Ovary (tissue), 3 donors: Measurements from ENCODE around the gene CYSRT1.

Experiments
- EP300 ChIP-seq: sonication (generic); formaldehyde crosslinking; IDR thresholded peaks from one replicate; pipeline ENCODE4 v1.6.1; 2017; ENCODE audit warnings: antibody characterized with exemption
- POLR2A ChIP-seq: fragments of 450-650 bp; IDR thresholded peaks from one replicate; pipeline ENCODE4 v1.6.1; 2017; ENCODE audit warnings: antibody characterized with exemption, mild to moderate bottlenecking, moderate library complexity
- TF ChIP-seq, protein P1 (sequence below), 3 donors: fragments of 450-650 bp in 2 of 3; fragments of 200-600 bp in 1 of 3; IDR thresholded peaks; one replicate each; pipeline versions ENCODE4 v1.5.1 to v1.8.0; 2016 to 2022; ENCODE audit warnings: antibody characterized with exemption in 3 of 3, mild to moderate bottlenecking in 1 of 3
- donor health status: DM: no; HTN: no; CAD: no.

GRCh38 chr9:137244486-137245449 lies 19.8 kb downstream of the CYSRT1 start:
- TF ChIP-seq, protein P1, sequence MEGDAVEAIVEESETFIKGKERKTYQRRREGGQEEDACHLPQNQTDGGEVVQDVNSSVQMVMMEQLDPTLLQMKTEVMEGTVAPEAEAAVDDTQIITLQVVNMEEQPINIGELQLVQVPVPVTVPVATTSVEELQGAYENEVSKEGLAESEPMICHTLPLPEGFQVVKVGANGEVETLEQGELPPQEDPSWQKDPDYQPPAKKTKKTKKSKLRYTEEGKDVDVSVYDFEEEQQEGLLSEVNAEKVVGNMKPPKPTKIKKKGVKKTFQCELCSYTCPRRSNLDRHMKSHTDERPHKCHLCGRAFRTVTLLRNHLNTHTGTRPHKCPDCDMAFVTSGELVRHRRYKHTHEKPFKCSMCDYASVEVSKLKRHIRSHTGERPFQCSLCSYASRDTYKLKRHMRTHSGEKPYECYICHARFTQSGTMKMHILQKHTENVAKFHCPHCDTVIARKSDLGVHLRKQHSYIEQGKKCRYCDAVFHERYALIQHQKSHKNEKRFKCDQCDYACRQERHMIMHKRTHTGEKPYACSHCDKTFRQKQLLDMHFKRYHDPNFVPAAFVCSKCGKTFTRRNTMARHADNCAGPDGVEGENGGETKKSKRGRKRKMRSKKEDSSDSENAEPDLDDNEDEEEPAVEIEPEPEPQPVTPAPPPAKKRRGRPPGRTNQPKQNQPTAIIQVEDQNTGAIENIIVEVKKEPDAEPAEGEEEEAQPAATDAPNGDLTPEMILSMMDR (IDR thresholded peaks at IDR 0.05): no peak
- TF ChIP-seq POLR2A: no peak
- no peak for TF ChIP-seq EP300
